Right cardiac atrium (tissue), 5 donors: ENCODE results near the gene TMEM59L. TPM values are rescaled to one million over a fixed set of nuclear protein-coding genes. Genes with fewer than 3 reads are reported as not detected.

Experiments
- ATAC-seq, 2 donors: fragments of 200-7000 bp; cut with Tn5 transposase; one replicate each; pipeline versions ENCODE4 v1.8.0 to v1.9.1; 2020; ENCODE audit warnings: moderate library complexity in 2 of 2, mild to moderate bottlenecking in 1 of 2
- DNase-seq, 3 donors: peaks; one replicate each; pipeline ENCODE4 v3.0.0-alpha.2; 2020
- H3K27ac ChIP-seq: one replicate; pipeline ENCODE4 v1.5.1; 2013; ENCODE audit warnings: mild to moderate bottlenecking, low read length, control low read depth, moderate library complexity
- H3K27me3 ChIP-seq: one replicate; pipeline ENCODE4 v1.6.1; 2013; ENCODE audit not compliant: control insufficient read depth, insufficient read depth
- H3K4me1 ChIP-seq: one replicate; pipeline ENCODE4 v1.6.1; 2013; ENCODE audit warnings: low read length; ENCODE audit not compliant: control insufficient read depth, insufficient read depth
- H3K4me3 ChIP-seq: one replicate; pipeline ENCODE4 v1.5.1; 2013; ENCODE audit warnings: low read length, control low read depth
- H3K9me3 ChIP-seq: one replicate; pipeline ENCODE4 v1.6.1; 2013; ENCODE audit warnings: low read length; ENCODE audit not compliant: control insufficient read depth
- whole genome bisulfite sequencing: extraction: QIAGEN DNeasy Blood & Tissue Kit; methylation state at CpG from one replicate; pipeline ENCODE4 v1.1.7; 2013; 5-methylcytosine and 5-hydroxymethylcytosine counted together
- intact Hi-C, 4 donors: fragments of 100-400 bp; cut with DNase I; formaldehyde crosslinking; loops; one replicate each; pipeline versions ENCODE4 v1.11.0 to v1.14.0; 2022 to 2023
- polyA plus RNA-seq: library from polyadenylated mRNA; stranded (reverse); fragments of 200-250 nt; gene quantifications from one replicate; pipeline ENCODE4 v1.2.3, GENCODE V29; 2013
- total RNA-seq, 4 donors: library from RNA; stranded (reverse); fragmentation: NEBNext Ultra II Directional; extraction: Animal tissue kit (Norgen Biotek cat#: 25700); gene quantifications; one replicate each; pipeline ENCODE4 v1.2.1, GENCODE V29; 2021
- donor health status: healthy with polysubstance abuse.
- donor health status: DM: no; HTN: yes; CAD: no.
- donor health status: DM: no; HTN: no; CAD: no.
- donor health status: DM: no; HTN: yes; CAD: no; lungs with severe emphysema.
- donor health status: DM: yes; HTN: yes; CAD: no.

TMEM59L gene
- total and polyA plus RNA-seq, 5 donors = 2.2 to 5.9 (median 4.7) TPM

DNA sequence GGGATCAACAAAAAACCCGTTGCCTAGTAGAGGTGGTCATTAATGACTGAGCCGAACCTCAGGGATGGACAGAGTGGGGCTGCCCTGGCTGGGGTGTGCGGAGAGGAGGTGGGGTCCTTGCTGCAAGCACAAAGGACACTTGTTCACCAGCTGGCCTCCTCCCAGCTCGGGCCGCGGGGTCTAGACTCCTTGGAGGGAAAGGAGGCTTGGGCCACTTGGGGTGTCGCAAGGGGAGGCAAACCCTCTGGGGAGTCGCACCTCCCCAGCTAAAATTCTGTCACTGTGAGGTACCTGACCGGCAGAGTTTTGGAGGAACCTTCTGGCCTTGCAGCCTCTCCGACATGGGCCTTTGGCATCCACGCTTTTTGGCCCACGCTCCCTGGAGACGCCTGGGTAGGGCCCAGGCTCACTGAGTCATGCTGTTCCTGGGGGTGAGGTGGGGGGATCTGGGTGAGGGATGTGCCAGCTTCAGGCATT is 32.4 kb downstream of the TMEM59L start:
- H3K9me3 ChIP-seq = no peaks in the 10 kb centered on the region
- DNase-seq (peak; percentile 66 to 79 (median 75)), ATAC-seq (peak; percentile 17 to 19)
- 71% methylated on average over 13 of the region's 13 CpGs for WGBS
- no peak overlapping the region for H3K27ac ChIP-seq
- intact Hi-C loops = no loop called here
- no peak overlapping the region for H3K4me3 ChIP-seq
- no peaks in the 10 kb centered on the region for H3K27me3 ChIP-seq
- peaks cover 15% of the 10 kb centered on the region for H3K4me1 ChIP-seq

GRCh38 chr19:18646535-18647370 is 34.1 kb downstream of the TMEM59L start:
- intact Hi-C loops = no loop called here
- DNase-seq (no peak), ATAC-seq (no peak)
- no peaks in the 10 kb centered on the region for H3K27me3 ChIP-seq
- 89% methylated on average over 34 of the region's 34 CpGs for WGBS
- H3K4me1 ChIP-seq = peaks cover 21% of the 10 kb centered on the region
- no peak overlapping the region for H3K27ac ChIP-seq
- no peak overlapping the region for H3K4me3 ChIP-seq
- no peaks in the 10 kb centered on the region for H3K9me3 ChIP-seq

- peaks cover 21% of the 10 kb centered on the region for H3K4me1 ChIP-seq
- intact Hi-C loops = no loop called here
- no peaks in the 10 kb centered on the region for H3K27me3 ChIP-seq
- 68% methylated on average over 1 of the region's 1 CpG for WGBS
- no peaks in the 10 kb centered on the region for H3K9me3 ChIP-seq
- DNase-seq (no peak), ATAC-seq (no peak)
- no peak overlapping the region for H3K27ac ChIP-seq
- no peak overlapping the region for H3K4me3 ChIP-seq
Observed at GRCh38 chr19:18647371-18647767, 34.7 kb downstream of the TMEM59L start.

GRCh38 chr19:18647807-18648206 is 35.1 kb downstream of the TMEM59L start:
- Histone ChIP-seq H3K9me3 (no peaks in the 10 kb centered on the region), H3K27ac (no peak overlapping the region), H3K4me3 (no peak overlapping the region), H3K27me3 (no peaks in the 10 kb centered on the region), H3K4me1 (peaks cover 21% of the 10 kb centered on the region)
- WGBS = 93% methylated on average over 10 of the region's 10 CpGs
- DNase-seq (peak in 1 of 3 donors; percentile 62), ATAC-seq (no peak)
- intact Hi-C loops = no loop called here

DNA sequence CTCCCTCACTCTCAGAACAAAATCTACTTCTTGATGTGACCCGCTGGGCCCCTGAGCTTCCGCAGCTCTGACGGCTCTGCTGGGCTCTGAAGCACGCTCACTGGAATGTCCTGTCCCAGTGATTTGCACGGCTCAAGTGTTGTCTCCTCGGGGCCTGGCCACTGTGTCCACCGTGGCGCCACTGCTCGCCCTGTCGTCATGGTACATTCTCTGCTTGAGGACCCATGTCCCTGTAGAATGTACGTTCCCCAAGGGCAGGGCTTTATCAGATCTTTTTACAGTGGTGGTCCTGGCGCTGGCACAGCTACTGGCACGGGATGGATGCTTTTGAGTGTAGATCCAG is 36.3 kb downstream of the TMEM59L start:
- Histone ChIP-seq H3K4me3 (no peak overlapping the region), H3K4me1 (peaks cover 21% of the 10 kb centered on the region), H3K9me3 (no peaks in the 10 kb centered on the region), H3K27ac (peak overlapping the region; percentile 84), H3K27me3 (no peaks in the 10 kb centered on the region)
- intact Hi-C loops = no loop called here
- WGBS = 37% methylated on average over 13 of the region's 13 CpGs
- DNase-seq (peak; percentile 61 to 82 (median 80)), ATAC-seq (peak; percentile 20 to 33)

GRCh38 chr19:18649371-18650020 is 36.8 kb downstream of the TMEM59L start:
- Histone ChIP-seq H3K27me3 (no peaks in the 10 kb centered on the region), H3K9me3 (no peaks in the 10 kb centered on the region), H3K27ac (peak overlapping the region; percentile 84), H3K4me1 (peaks cover 21% of the 10 kb centered on the region), H3K4me3 (peak overlapping the region; percentile 2)
- DNase-seq = peak; percentile 81 to 92 (median 91)
- intact Hi-C loops = no loop called here
- WGBS = 10% methylated on average over 25 of the region's 25 CpGs
- peak; percentile 58 to 65 for ATAC-seq

- H3K27me3 ChIP-seq = no peaks in the 10 kb centered on the region
- peak; percentile 67 to 75 for ATAC-seq
- DNase-seq = peak; percentile 73 to 87 (median 87)
- H3K9me3 ChIP-seq = no peaks in the 10 kb centered on the region
- H3K27ac ChIP-seq = peak overlapping the region; percentile 84
- intact Hi-C loops = no loop called here
- peaks cover 21% of the 10 kb centered on the region for H3K4me1 ChIP-seq
- 9% methylated on average over 17 of the region's 17 CpGs for WGBS
- H3K4me3 ChIP-seq = no peak overlapping the region
Observed at GRCh38 chr19:18650021-18650390, 37.3 kb downstream of the TMEM59L start.

GRCh38 chr19:18650468-18651041 is 37.9 kb downstream of the TMEM59L start:
- peaks cover 21% of the 10 kb centered on the region for H3K4me1 ChIP-seq
- WGBS = 21% methylated on average over 34 of the region's 34 CpGs

GRCh38 chr19:18651300-18651699 is 38.6 kb downstream of the TMEM59L start:
- peak overlapping the region; percentile 84 for H3K27ac ChIP-seq
- no peak overlapping the region for H3K4me3 ChIP-seq
- no peaks in the 10 kb centered on the region for H3K9me3 ChIP-seq
- intact Hi-C loops = no loop called here
- ATAC-seq = no peak
- no peaks in the 10 kb centered on the region for H3K27me3 ChIP-seq
- DNase-seq = no peak
- 91% methylated on average over 1 of the region's 1 CpG for WGBS
- peaks cover 21% of the 10 kb centered on the region for H3K4me1 ChIP-seq

More at GRCh38 chr19:18650468-18651041, 37.9 kb downstream of the TMEM59L start:
- Histone ChIP-seq H3K4me3 (no peak overlapping the region), H3K9me3 (no peaks in the 10 kb centered on the region), H3K27ac (peak overlapping the region; percentile 84), H3K27me3 (no peaks in the 10 kb centered on the region)
- peak; percentile 69 to 86 for ATAC-seq
- peak; percentile 93 to 94 (median 94) for DNase-seq
- intact Hi-C loops = no loop called here

DNA sequence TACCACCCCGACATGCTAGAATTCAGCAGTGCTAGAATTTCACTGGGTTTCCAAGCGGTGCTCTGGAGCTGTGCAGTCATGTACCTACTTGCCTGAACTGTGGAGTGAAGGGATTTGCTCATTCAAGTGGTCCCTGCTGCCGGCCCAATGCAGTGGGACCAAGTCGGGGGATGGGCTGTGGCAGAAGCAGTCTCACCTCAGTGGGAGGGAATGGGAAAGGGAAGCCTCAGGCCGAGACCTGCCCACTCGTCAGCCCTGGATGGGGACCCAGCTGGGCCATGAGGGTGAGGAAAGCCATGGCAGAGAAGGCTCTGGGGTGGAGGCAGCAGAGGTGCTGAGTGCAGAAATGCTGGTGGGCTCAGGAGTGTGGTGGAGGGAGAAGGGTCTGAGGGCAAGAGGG is 39.1 kb downstream of the TMEM59L start:
- intact Hi-C loops = no loop called here
- peaks cover 21% of the 10 kb centered on the region for H3K4me1 ChIP-seq

DNA sequence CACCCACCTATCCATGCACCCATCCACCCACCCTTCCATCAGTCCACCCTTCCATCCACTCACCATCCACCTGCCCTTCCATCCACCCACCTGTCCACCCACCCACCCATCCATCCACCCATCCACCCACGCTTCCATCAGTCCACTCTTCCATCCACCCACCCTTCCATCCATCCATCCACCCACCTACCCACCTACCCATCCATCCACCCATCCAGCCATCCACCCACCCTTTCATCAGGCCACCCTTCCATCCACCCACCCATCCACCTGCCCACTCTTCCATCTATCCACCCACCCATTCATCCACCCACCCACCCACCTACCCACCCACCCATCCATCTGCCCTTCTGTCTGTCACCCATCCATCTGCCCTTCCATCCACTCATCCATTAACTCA is 41.2 kb downstream of the TMEM59L start:
- H3K4me3 ChIP-seq = no peak overlapping the region
- H3K4me1 ChIP-seq = peaks cover 28% of the 10 kb centered on the region
- H3K27me3 ChIP-seq = no peaks in the 10 kb centered on the region
- intact Hi-C loops = no loop called here
- H3K27ac ChIP-seq = no peak overlapping the region
- WGBS = 100% methylated on average over 1 of the region's 1 CpG
- H3K9me3 ChIP-seq = no peaks in the 10 kb centered on the region
- no peak for DNase-seq
- ATAC-seq = no peak

More for the DNA sequence above, 39.1 kb downstream of the TMEM59L start:
- no peak overlapping the region for H3K4me3 ChIP-seq
- DNase-seq (peak in 1 of 3 donors; percentile 58), ATAC-seq (no peak)
- 88% methylated on average over 6 of the region's 6 CpGs for WGBS
- no peak overlapping the region for H3K27ac ChIP-seq
- no peaks in the 10 kb centered on the region for H3K9me3 ChIP-seq
- H3K27me3 ChIP-seq = no peaks in the 10 kb centered on the region
